Measurements from ENCODE around the gene POLE3.

POLE3 gene

GRCh38 chr9:113360242-113360842 is 50.1 kb downstream of the POLE3 start:
- no peaks in the 10 kb centered on the region for H3K9me3 ChIP-seq (ENCODE audit: severe bottlenecking)
- no peaks in the 10 kb centered on the region for H3K27me3 ChIP-seq (ENCODE audit: insufficient read depth, poor library complexity, severe bottlenecking)
- no peak overlapping the region for H3K4me3 ChIP-seq (ENCODE audit: severe bottlenecking)
- DNase-seq (ENCODE audit: low spot score) (no peak), ATAC-seq (ENCODE audit: low read depth) (no peak)
- H3K27ac ChIP-seq (ENCODE audit: poor library complexity, severe bottlenecking) = no peak overlapping the region
- no peaks in the 10 kb centered on the region for H3K4me1 ChIP-seq (ENCODE audit: insufficient read depth, poor library complexity, severe bottlenecking)
- no peaks in the 10 kb centered on the region for H3K36me3 ChIP-seq (ENCODE audit: low read depth)
- TF ChIP-seq, protein P1, sequence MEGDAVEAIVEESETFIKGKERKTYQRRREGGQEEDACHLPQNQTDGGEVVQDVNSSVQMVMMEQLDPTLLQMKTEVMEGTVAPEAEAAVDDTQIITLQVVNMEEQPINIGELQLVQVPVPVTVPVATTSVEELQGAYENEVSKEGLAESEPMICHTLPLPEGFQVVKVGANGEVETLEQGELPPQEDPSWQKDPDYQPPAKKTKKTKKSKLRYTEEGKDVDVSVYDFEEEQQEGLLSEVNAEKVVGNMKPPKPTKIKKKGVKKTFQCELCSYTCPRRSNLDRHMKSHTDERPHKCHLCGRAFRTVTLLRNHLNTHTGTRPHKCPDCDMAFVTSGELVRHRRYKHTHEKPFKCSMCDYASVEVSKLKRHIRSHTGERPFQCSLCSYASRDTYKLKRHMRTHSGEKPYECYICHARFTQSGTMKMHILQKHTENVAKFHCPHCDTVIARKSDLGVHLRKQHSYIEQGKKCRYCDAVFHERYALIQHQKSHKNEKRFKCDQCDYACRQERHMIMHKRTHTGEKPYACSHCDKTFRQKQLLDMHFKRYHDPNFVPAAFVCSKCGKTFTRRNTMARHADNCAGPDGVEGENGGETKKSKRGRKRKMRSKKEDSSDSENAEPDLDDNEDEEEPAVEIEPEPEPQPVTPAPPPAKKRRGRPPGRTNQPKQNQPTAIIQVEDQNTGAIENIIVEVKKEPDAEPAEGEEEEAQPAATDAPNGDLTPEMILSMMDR (IDR thresholded peaks at IDR 0.05; ENCODE audit: poor library complexity, severe bottlenecking) = no peak

DNA sequence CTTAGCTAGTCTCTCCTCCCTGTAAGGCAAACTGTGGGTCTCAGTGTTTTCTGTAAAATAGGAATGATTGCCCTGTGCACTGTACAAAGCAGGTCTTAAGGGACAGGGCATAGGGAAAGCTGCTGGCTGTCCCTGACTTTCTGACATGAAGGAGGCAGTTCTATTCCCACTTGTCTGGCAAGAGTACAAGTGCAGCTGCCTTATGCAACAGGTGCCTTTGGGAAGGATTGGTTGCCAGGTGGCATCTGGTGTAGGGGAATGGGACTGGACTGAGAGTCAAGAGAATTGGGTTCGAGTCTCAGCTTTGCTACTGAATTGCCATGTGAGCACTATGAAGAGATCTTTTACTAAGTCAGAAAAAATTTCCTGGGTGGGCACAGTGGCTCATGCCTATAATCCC is 51.1 kb downstream of the POLE3 start:
- Histone ChIP-seq H3K36me3 (ENCODE audit: low read depth) (no peaks in the 10 kb centered on the region), H3K4me3 (ENCODE audit: severe bottlenecking) (no peak overlapping the region), H3K4me1 (ENCODE audit: insufficient read depth, poor library complexity, severe bottlenecking) (no peaks in the 10 kb centered on the region), H3K27me3 (ENCODE audit: insufficient read depth, poor library complexity, severe bottlenecking) (no peaks in the 10 kb centered on the region), H3K9me3 (ENCODE audit: severe bottlenecking) (no peaks in the 10 kb centered on the region), H3K27ac (ENCODE audit: poor library complexity, severe bottlenecking) (no peak overlapping the region)
- ATAC-seq (ENCODE audit: low read depth) (no peak), DNase-seq (ENCODE audit: low spot score) (no peak)
- TF ChIP-seq, protein P1 (IDR thresholded peaks at IDR 0.05; ENCODE audit: poor library complexity, severe bottlenecking) = no peak

Measured in RWPE2 (cell line).